LHCN-M2 (cell line): Measurements from ENCODE around the gene RASGRP3. TPM values are rescaled to one million over a fixed set of nuclear protein-coding genes. Genes with fewer than 3 reads are reported as not detected.

ENCODE experiments used
- total RNA-seq: library from RNA; depleted of rRNA; stranded (reverse); fragments of >200 nt; gene quantifications from 2 replicates; pipeline ENCODE4 v1.2.3, GENCODE V29; 2014; rRNA removed

The RASGRP3 gene
- total RNA-seq, 1 experiment from 2014 or later, result 9.4 TPM

Other genes with a start within 250 kb of the RASGRP3 start
- gene FAM98A, start 122.7 kb downstream of the RASGRP3 start, total RNA-seq, result 41.2 and 52.7 TPM in 2 replicates